HG03135 (cell line): ENCODE data around the gene PLCB1.
"Not testable (repeated sequence)": the region's sequence is repeated elsewhere in the genome, so short reads cannot be mapped to it uniquely, and the experiment has no call there.

ENCODE experiments used
- ATAC-seq: cut with Tn5 transposase; IDR thresholded peaks from one replicate; pipeline ENCODE4 v1.9.1; 2021; ENCODE audit warnings: mild to moderate bottlenecking, moderate library complexity; ENCODE audit not compliant: unreplicated experiment

The PLCB1 gene

GRCh38 chr20:8328189-8328588 lies 196.1 kb downstream of the PLCB1 start:
- no peak for ATAC-seq

GRCh38 chr20:8330319-8330784 lies 198.3 kb downstream of the PLCB1 start:
- no peak for ATAC-seq

GRCh38 chr20:8330785-8331695 lies 199.0 kb downstream of the PLCB1 start:
- ATAC-seq, result no peak

GRCh38 chr20:8331740-8332412 lies 199.8 kb downstream of the PLCB1 start:
- no peak for ATAC-seq

GRCh38 chr20:8334641-8335040 lies 202.6 kb downstream of the PLCB1 start:
- ATAC-seq, result no peak

- no peak for ATAC-seq
These were observed 203.0 kb downstream of the PLCB1 start for GRCh38 chr20:8335059-8335458.

GRCh38 chr20:8335495-8336195 lies 203.6 kb downstream of the PLCB1 start:
- ATAC-seq, result no peak

- ATAC-seq, result no peak
These were observed 207.3 kb downstream of the PLCB1 start for GRCh38 chr20:8339349-8339748.

GRCh38 chr20:8342391-8342790 lies 210.3 kb downstream of the PLCB1 start:
- no peak for ATAC-seq

- ATAC-seq, result no peak
These were observed 212.0 kb downstream of the PLCB1 start for GRCh38 chr20:8344106-8344505.

- no peak for ATAC-seq
These were observed 212.6 kb downstream of the PLCB1 start for GRCh38 chr20:8344631-8345030.

- ATAC-seq, result no peak
These were observed 214.7 kb downstream of the PLCB1 start for GRCh38 chr20:8346700-8347270.

GRCh38 chr20:8350225-8350624 lies 218.2 kb downstream of the PLCB1 start:
- not testable (repeated sequence) for ATAC-seq

GRCh38 chr20:8352486-8352885 lies 220.4 kb downstream of the PLCB1 start:
- ATAC-seq, result no peak

GRCh38 chr20:8353512-8353911 lies 221.4 kb downstream of the PLCB1 start:
- no peak for ATAC-seq

GRCh38 chr20:8355453-8355852 lies 223.4 kb downstream of the PLCB1 start:
- no peak for ATAC-seq

GRCh38 chr20:8356806-8357205 lies 224.7 kb downstream of the PLCB1 start:
- no peak for ATAC-seq

GRCh38 chr20:8357703-8358102 lies 225.6 kb downstream of the PLCB1 start:
- no peak for ATAC-seq

- ATAC-seq, result no peak
These were observed 228.0 kb downstream of the PLCB1 start for GRCh38 chr20:8360035-8360434.

GRCh38 chr20:8361006-8361652 lies 229.1 kb downstream of the PLCB1 start:
- ATAC-seq, result no peak

GRCh38 chr20:8361779-8362178 lies 229.7 kb downstream of the PLCB1 start:
- no peak for ATAC-seq
